Fibroblast of peridontal ligament (primary cell): ENCODE measurements around the gene EGFR.
A peak's percentile ranks its signal among the peaks of the same experiment; 100 is the strongest.
"Not testable (repeated sequence)": the region's sequence is repeated elsewhere in the genome, so short reads cannot be mapped to it uniquely, and the experiment has no call there.

Experiments
- DNase-seq: peaks from one replicate; pipeline ENCODE4 v3.0.0-alpha.2; 2010; ENCODE audit errors: extremely low read depth

The EGFR gene

GRCh38 chr7:55165176-55165861, 146.5 kb downstream of the EGFR start:
- DNase-seq: no peak

- DNase-seq: not testable (repeated sequence)
Measured at GRCh38 chr7:55167296-55167695, 148.5 kb downstream of the EGFR start.

GRCh38 chr7:55170335-55171069, 151.7 kb downstream of the EGFR start:
- DNase-seq: no peak

- DNase-seq: no peak
Measured at GRCh38 chr7:55171157-55171556, 152.3 kb downstream of the EGFR start.

GRCh38 chr7:55172161-55172560, 153.3 kb downstream of the EGFR start:
- DNase-seq: no peak

GRCh38 chr7:55172881-55173609, 154.2 kb downstream of the EGFR start:
- no peak for DNase-seq

GRCh38 chr7:55173671-55174070, 154.9 kb downstream of the EGFR start:
- no peak for DNase-seq

- DNase-seq: no peak
Measured at GRCh38 chr7:55174456-55174855, 155.6 kb downstream of the EGFR start.

- DNase-seq: peak; percentile 60
Measured at GRCh38 chr7:55174856-55175255, 156.0 kb downstream of the EGFR start.

- no peak for DNase-seq
Measured at GRCh38 chr7:55177068-55177530, 158.3 kb downstream of the EGFR start.

GRCh38 chr7:55177589-55178261, 158.9 kb downstream of the EGFR start:
- DNase-seq: peak; percentile 75

GRCh38 chr7:55178292-55178862, 159.6 kb downstream of the EGFR start:
- no peak for DNase-seq

- no peak for DNase-seq
Measured at GRCh38 chr7:55178863-55179773, 160.3 kb downstream of the EGFR start.

GRCh38 chr7:55179931-55180682, 161.3 kb downstream of the EGFR start:
- no peak for DNase-seq

- DNase-seq: no peak
Measured at GRCh38 chr7:55180963-55181542, 162.2 kb downstream of the EGFR start.

GRCh38 chr7:55181762-55182161, 162.9 kb downstream of the EGFR start:
- no peak for DNase-seq

- DNase-seq: no peak
Measured at GRCh38 chr7:55183897-55184296, 165.1 kb downstream of the EGFR start.

GRCh38 chr7:55185321-55185802, 166.5 kb downstream of the EGFR start:
- peak; percentile 29 for DNase-seq

- DNase-seq: peak; percentile 84
Measured at GRCh38 chr7:55185941-55186609, 167.3 kb downstream of the EGFR start.
